ENCODE measurements around the gene SDR39U1. TPM values are rescaled to one million over a fixed set of nuclear protein-coding genes. Genes with fewer than 3 reads are reported as not detected.

Gene SDR39U1
- total RNA-seq, 1 experiment from 2014 or later = 61.8 TPM

DNA sequence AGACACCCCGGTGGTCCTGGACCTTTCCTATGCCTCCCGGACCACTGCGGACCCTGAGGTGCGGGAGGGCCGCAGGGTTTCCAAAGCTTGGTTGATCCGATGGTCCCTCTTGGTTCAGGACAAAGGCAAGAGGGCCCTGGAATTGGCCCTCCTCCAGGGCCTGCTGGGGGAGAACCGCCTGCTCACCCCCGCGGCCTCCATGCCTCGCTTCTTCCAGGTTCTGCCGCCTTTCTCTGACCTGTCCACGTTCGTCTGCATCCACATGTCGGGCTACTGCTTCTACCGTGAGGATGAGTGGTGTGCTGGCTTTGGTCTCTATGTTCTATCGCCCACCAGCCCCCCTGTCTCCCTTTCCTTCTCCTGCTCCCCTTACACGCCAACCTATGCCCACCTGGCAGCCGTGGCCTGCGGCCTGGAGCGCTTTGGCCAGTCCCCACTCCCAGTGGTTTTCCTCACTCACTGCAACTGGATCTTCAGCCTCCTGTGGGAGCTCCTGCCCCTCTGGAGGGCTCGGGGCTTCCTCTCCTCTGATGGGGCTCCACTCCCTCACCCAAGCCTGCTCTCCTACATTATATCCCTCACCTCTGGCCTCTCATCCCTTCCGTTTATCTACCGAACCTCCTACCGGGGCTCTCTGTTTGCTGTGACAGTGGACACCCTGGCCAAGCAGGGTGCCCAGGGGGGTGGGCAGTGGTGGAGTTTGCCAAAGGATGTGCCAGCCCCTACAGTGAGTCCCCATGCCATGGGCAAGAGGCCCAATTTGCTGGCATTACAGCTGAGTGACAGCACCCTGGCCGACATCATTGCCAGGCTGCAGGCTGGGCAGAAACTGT, 26.9 kb downstream of the SDR39U1 start (continued):
- TF ChIP-seq, protein P1, sequence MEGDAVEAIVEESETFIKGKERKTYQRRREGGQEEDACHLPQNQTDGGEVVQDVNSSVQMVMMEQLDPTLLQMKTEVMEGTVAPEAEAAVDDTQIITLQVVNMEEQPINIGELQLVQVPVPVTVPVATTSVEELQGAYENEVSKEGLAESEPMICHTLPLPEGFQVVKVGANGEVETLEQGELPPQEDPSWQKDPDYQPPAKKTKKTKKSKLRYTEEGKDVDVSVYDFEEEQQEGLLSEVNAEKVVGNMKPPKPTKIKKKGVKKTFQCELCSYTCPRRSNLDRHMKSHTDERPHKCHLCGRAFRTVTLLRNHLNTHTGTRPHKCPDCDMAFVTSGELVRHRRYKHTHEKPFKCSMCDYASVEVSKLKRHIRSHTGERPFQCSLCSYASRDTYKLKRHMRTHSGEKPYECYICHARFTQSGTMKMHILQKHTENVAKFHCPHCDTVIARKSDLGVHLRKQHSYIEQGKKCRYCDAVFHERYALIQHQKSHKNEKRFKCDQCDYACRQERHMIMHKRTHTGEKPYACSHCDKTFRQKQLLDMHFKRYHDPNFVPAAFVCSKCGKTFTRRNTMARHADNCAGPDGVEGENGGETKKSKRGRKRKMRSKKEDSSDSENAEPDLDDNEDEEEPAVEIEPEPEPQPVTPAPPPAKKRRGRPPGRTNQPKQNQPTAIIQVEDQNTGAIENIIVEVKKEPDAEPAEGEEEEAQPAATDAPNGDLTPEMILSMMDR (IDR thresholded peaks at IDR 0.05 in 2 of 3, conservative IDR thresholded peaks at IDR 0.05 in 1 of 3; ENCODE audit: borderline replicate concordance in 1 of 3, insufficient read depth in 1 of 3, low read depth in 2 of 3, low read length in 2 of 3) = no peak
- TF ChIP-seq ZFX (IDR thresholded peaks at IDR 0.05) (no peak), POLR2A (IDR thresholded peaks at IDR 0.05; ENCODE audit: borderline replicate concordance, extremely low read depth, insufficient read depth, insufficient read length) (no peak)

DNA sequence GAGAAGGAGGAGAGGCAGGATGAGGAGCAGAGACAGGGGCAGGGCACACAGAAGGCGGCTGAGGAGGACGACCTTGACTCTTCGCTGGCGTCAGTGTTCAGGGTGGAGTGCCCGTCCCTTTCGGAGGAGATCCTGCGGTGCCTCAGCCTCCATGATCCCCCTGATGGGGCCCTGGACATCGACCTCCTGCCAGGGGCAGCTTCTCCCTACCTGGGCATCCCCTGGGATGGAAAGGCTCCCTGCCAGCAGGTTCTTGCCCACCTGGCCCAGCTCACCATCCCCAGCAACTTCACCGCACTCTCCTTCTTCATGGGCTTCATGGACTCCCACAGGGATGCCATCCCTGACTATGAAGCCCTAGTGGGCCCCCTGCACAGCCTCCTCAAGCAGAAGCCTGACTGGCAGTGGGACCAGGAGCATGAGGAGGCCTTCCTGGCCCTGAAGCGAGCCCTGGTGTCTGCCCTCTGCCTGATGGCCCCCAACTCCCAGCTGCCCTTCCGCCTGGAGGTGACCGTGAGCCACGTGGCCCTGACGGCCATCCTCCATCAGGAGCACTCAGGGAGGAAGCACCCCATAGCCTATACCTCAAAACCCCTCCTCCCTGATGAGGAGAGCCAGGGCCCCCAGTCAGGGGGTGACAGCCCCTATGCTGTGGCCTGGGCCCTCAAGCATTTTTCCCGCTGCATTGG, 27.7 kb downstream of the SDR39U1 start:
- ChIA-PET CTCF (no interaction called here), POLR2A (no interaction called here), RAD21 (ENCODE audit: low non-redundant PET in 1 of 2, low total read pairs in 2 of 2, uncharacterized antibody in 2 of 2, unreplicated experiment in 2 of 2) (no interaction called here)
- Histone ChIP-seq H3K27ac (ENCODE audit: low read depth, low read length) (no peak overlapping the region), H3K9me3 (ENCODE audit: control insufficient read depth in 1 of 2, insufficient read depth in 1 of 2, low read depth in 1 of 2, low read length in 2 of 2) (no peaks in the 10 kb centered on the region), H3K27me3 (ENCODE audit: insufficient read depth, low read length) (no peaks in the 10 kb centered on the region), H3K4me1 (ENCODE audit: control insufficient read depth in 1 of 2, insufficient read depth in 2 of 2, low read length in 2 of 2) (no peaks in the 10 kb centered on the region), H3K9ac (ENCODE audit: low read length) (no peak overlapping the region), H3K4me3 (replicated peaks in 1 of 2; ENCODE audit: low read depth in 1 of 2, low read length in 2 of 2) (no peak overlapping the region), H3K9me2 (ENCODE audit: insufficient read depth) (no peaks in the 10 kb centered on the region), H3K79me2 (ENCODE audit: insufficient read depth, low read length) (no peaks in the 10 kb centered on the region), H2AFZ (ENCODE audit: low read depth, low read length, poor library complexity, severe bottlenecking) (no peak overlapping the region), H4K20me1 (ENCODE audit: insufficient read depth) (no peaks in the 10 kb centered on the region), H3K36me3 (ENCODE audit: control insufficient read depth in 1 of 2, insufficient read depth in 2 of 2, low read length in 2 of 2) (no peaks in the 10 kb centered on the region), H3K4me2 (ENCODE audit: low read length) (no peak overlapping the region)
- intact Hi-C loops (cut with micrococcal nuclease) = no loop called here
- no TSS peak for BruUV-seq (replicated peaks)
- ATAC-seq (no peak), DNase-seq (ENCODE audit: low read depth, low spot score) (no peak)
- TF ChIP-seq CEBPB (IDR thresholded peaks at IDR 0.05; ENCODE audit: low read depth) (no peak), TCF7L2 (IDR thresholded peaks at IDR 0.05; ENCODE audit: borderline replicate concordance, extremely low read depth, insufficient read depth, insufficient read length) (no peak), POLR2AphosphoS5 (IDR thresholded peaks at IDR 0.05; ENCODE audit: low read depth, low read length) (no peak), FOSL1 (IDR thresholded peaks at IDR 0.05; ENCODE audit: low read depth) (no peak), SRF (IDR thresholded peaks at IDR 0.05; ENCODE audit: low read depth) (no peak), RAD21 (IDR thresholded peaks at IDR 0.05; ENCODE audit: low read depth) (no peak), EZH2phosphoT487 (IDR thresholded peaks at IDR 0.05; ENCODE audit: borderline replicate concordance) (no peak), EGR1 (IDR thresholded peaks at IDR 0.05; ENCODE audit: low read depth) (no peak), YY1 (IDR thresholded peaks at IDR 0.05; ENCODE audit: extremely low read depth, insufficient replicate concordance, low read depth, low read length) (no peak)
- TF ChIP-seq, protein P1 (IDR thresholded peaks at IDR 0.05 in 2 of 3, conservative IDR thresholded peaks at IDR 0.05 in 1 of 3; ENCODE audit: borderline replicate concordance in 1 of 3, insufficient read depth in 1 of 3, low read depth in 2 of 3, low read length in 2 of 3) = no peak
- TF ChIP-seq, protein P2, sequence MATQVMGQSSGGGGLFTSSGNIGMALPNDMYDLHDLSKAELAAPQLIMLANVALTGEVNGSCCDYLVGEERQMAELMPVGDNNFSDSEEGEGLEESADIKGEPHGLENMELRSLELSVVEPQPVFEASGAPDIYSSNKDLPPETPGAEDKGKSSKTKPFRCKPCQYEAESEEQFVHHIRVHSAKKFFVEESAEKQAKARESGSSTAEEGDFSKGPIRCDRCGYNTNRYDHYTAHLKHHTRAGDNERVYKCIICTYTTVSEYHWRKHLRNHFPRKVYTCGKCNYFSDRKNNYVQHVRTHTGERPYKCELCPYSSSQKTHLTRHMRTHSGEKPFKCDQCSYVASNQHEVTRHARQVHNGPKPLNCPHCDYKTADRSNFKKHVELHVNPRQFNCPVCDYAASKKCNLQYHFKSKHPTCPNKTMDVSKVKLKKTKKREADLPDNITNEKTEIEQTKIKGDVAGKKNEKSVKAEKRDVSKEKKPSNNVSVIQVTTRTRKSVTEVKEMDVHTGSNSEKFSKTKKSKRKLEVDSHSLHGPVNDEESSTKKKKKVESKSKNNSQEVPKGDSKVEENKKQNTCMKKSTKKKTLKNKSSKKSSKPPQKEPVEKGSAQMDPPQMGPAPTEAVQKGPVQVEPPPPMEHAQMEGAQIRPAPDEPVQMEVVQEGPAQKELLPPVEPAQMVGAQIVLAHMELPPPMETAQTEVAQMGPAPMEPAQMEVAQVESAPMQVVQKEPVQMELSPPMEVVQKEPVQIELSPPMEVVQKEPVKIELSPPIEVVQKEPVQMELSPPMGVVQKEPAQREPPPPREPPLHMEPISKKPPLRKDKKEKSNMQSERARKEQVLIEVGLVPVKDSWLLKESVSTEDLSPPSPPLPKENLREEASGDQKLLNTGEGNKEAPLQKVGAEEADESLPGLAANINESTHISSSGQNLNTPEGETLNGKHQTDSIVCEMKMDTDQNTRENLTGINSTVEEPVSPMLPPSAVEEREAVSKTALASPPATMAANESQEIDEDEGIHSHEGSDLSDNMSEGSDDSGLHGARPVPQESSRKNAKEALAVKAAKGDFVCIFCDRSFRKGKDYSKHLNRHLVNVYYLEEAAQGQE (IDR thresholded peaks at IDR 0.05; ENCODE audit: low read depth) = no peak
